H1 (cell line): ENCODE measurements around the gene ARHGAP1. TPM values are rescaled to one million over a fixed set of nuclear protein-coding genes. Genes with fewer than 3 reads are reported as not detected.

Source experiments
- CTCF ChIA-PET: fragments of 300-600 bp; sonication (Branson Sonifier 250); formaldehyde crosslinking; loops from one replicate; lab custom pipeline; 2021; ENCODE audit not compliant: partially characterized antibody; lab: Charles Lee
- POLR2A ChIA-PET: fragments of 300-600 bp; sonication (Branson Sonifier 250); formaldehyde crosslinking; loops from one replicate; lab custom pipeline; 2021; ENCODE audit warnings: inconsistent platforms; ENCODE audit not compliant: partially characterized antibody; lab: Charles Lee
- DNase-seq, 2 experiments: peaks; one replicate each; pipeline versions ENCODE4 v3.0.0 to v3.0.0-alpha.2; 2010 to 2022; ENCODE audit warnings: low spot score in 2 of 2, low read depth in 1 of 2, mixed read lengths in 1 of 2
- FAIRE-seq: peaks from 2 replicates; lab custom pipeline; 2011; peaks lifted over from hg19 to GRCh38; lab: Jason Lieb, UNC
- H2AFZ ChIP-seq: 2 replicates; pipeline ENCODE4 v1.8.1; 2012; ENCODE audit warnings: low read length, inconsistent platforms
- H2AK5ac ChIP-seq: 2 replicates; pipeline ENCODE4 v1.6.1; 2013; ENCODE audit warnings: low read depth, low read length
- H2BK120ac ChIP-seq: replicated peaks from 2 replicates; pipeline ENCODE3; 2013; ENCODE audit warnings: low read depth, low read length, inconsistent platforms
- H2BK12ac ChIP-seq: 2 replicates; pipeline ENCODE4 v1.6.1; 2013; ENCODE audit warnings: low read depth, low read length
- H2BK15ac ChIP-seq: 2 replicates; pipeline ENCODE4 v1.6.1; 2013; ENCODE audit warnings: low read length
- H2BK20ac ChIP-seq: 2 replicates; pipeline ENCODE4 v1.6.1; 2013; ENCODE audit warnings: low read length
- H2BK5ac ChIP-seq: 2 replicates; pipeline ENCODE4 v1.6.1; 2013; ENCODE audit warnings: low read depth, low read length
- H3K14ac ChIP-seq: 2 replicates; pipeline ENCODE4 v1.6.1; 2013; ENCODE audit warnings: inconsistent platforms; ENCODE audit not compliant: insufficient read length
- H3K18ac ChIP-seq: 2 replicates; pipeline ENCODE4 v1.6.1; 2013; ENCODE audit warnings: low read length; ENCODE audit errors: extremely low read depth
- H3K23ac ChIP-seq: 2 replicates; pipeline ENCODE4 v1.6.1; 2013; ENCODE audit warnings: inconsistent platforms; ENCODE audit not compliant: insufficient read length
- H3K23me2 ChIP-seq: 2 replicates; pipeline ENCODE4 v1.6.1; 2013; ENCODE audit warnings: low read depth, low read length
- H3K27ac ChIP-seq: 2 replicates; pipeline ENCODE4 v1.6.1; 2011; ENCODE audit warnings: low read depth, low read length, inconsistent platforms
- H3K27me3 ChIP-seq, 4 experiments: replicated peaks in 1 of 4; 1 replicate in 1 of 4; 2 replicates in 3 of 4; pipeline versions ENCODE4 v1.6.1 to v1.8.1; 2011 to 2013; ENCODE audit warnings: low read length in 3 of 4, mild to moderate bottlenecking in 3 of 4, inconsistent platforms in 2 of 4, mixed read lengths in 2 of 4, moderate library complexity in 1 of 4; ENCODE audit not compliant: control insufficient read depth in 3 of 4, insufficient read depth in 3 of 4; ENCODE audit errors: extremely low read depth in 1 of 4
- H3K36me3 ChIP-seq, 4 experiments: 2 replicates each; pipeline versions ENCODE4 v1.6.1 to v1.8.1; 2011 to 2013; ENCODE audit warnings: mild to moderate bottlenecking in 4 of 4, low read length in 3 of 4, moderate library complexity in 2 of 4, control low read depth in 1 of 4, inconsistent platforms in 1 of 4; ENCODE audit not compliant: insufficient read depth in 4 of 4, control insufficient read depth in 2 of 4
- H3K4ac ChIP-seq: replicated peaks from 2 replicates; pipeline ENCODE3; 2013; ENCODE audit warnings: low read length, low read depth, mixed read lengths, inconsistent platforms; ENCODE audit not compliant: insufficient read length
- H3K4me1 ChIP-seq, 4 experiments: replicated peaks in 1 of 4; 1 replicate in 1 of 4; 2 replicates in 3 of 4; pipeline versions ENCODE4 v1.6.1 to v1.8.1; 2011 to 2013; ENCODE audit warnings: low read length in 3 of 4, inconsistent platforms in 2 of 4, mixed read lengths in 1 of 4; ENCODE audit not compliant: insufficient read depth in 4 of 4, control insufficient read depth in 3 of 4
- H3K4me2 ChIP-seq, 2 experiments: 2 replicates each; pipeline versions ENCODE4 v1.6.1 to v1.8.1; 2011 to 2013; ENCODE audit warnings: low read depth in 2 of 2, low read length in 2 of 2, control low read depth in 1 of 2, inconsistent platforms in 1 of 2, mild to moderate bottlenecking in 1 of 2; ENCODE audit not compliant: insufficient read depth in 1 of 2
- H3K4me3 ChIP-seq, 4 experiments: fragments of 200-600, 300-600 bp in 1 of 4; sonication (generic), shearing (Covaris generic), sonication (Bioruptor Twin) in 1 of 4; 2 replicates each; pipeline versions ENCODE4 v1.5.1 to v1.8.1; 2011 to 2016; ENCODE audit warnings: low read length in 4 of 4, low read depth in 3 of 4, control low read depth in 2 of 4, inconsistent platforms in 2 of 4, mild to moderate bottlenecking in 2 of 4, mixed read lengths in 1 of 4, moderate library complexity in 1 of 4; ENCODE audit not compliant: insufficient read depth in 2 of 4; ENCODE audit errors: extremely low read depth in 1 of 4
- H3K56ac ChIP-seq: replicated peaks from 2 replicates; pipeline ENCODE3; 2013; ENCODE audit warnings: low read depth, mild to moderate bottlenecking, mixed read lengths, low read length, inconsistent platforms; ENCODE audit not compliant: insufficient read length
- H3K79me1 ChIP-seq: 2 replicates; pipeline ENCODE4 v1.6.1; 2013; ENCODE audit warnings: low read depth, low read length, control low read depth
- H3K79me2 ChIP-seq, 2 experiments: 2 replicates each; pipeline versions ENCODE4 v1.6.1 to v1.8.1; 2012 to 2013; ENCODE audit warnings: low read length in 2 of 2, mild to moderate bottlenecking in 2 of 2, inconsistent platforms in 1 of 2; ENCODE audit not compliant: insufficient read depth in 2 of 2, control insufficient read depth in 1 of 2
- H3K9ac ChIP-seq, 4 experiments: replicated peaks in 1 of 4; 1 replicate in 1 of 4; 2 replicates in 3 of 4; pipeline versions ENCODE4 v1.6.1 to v1.8.1; 2011 to 2013; ENCODE audit warnings: low read depth in 3 of 4, low read length in 3 of 4, control low read depth in 2 of 4, mild to moderate bottlenecking in 2 of 4, moderate library complexity in 2 of 4, inconsistent platforms in 1 of 4; ENCODE audit errors: extremely low read depth in 1 of 4
- H3K9me3 ChIP-seq, 2 experiments: 2 replicates each; pipeline versions ENCODE4 v1.6.1 to v1.8.1; 2012 to 2013; ENCODE audit warnings: mild to moderate bottlenecking in 2 of 2, moderate library complexity in 2 of 2, control low read depth in 1 of 2, inconsistent platforms in 1 of 2, low read depth in 1 of 2, low read length in 1 of 2, mixed read lengths in 1 of 2; ENCODE audit not compliant: insufficient read depth in 2 of 2
- H4K20me1 ChIP-seq, 2 experiments: replicated peaks in 1 of 2; 2 replicates each; pipeline versions ENCODE3 to v1.8.1; 2011 to 2013; ENCODE audit warnings: inconsistent platforms in 2 of 2, low read length in 2 of 2, mild to moderate bottlenecking in 1 of 2; ENCODE audit not compliant: insufficient read depth in 2 of 2, control insufficient read depth in 1 of 2
- H4K5ac ChIP-seq: 2 replicates; pipeline ENCODE4 v1.6.1; 2013; ENCODE audit warnings: low read length, low read depth, mixed read lengths, inconsistent platforms; ENCODE audit not compliant: insufficient read length
- H4K8ac ChIP-seq: 2 replicates; pipeline ENCODE4 v1.8.0; 2013; ENCODE audit warnings: mild to moderate bottlenecking, moderate library complexity, low read length, inconsistent platforms; ENCODE audit not compliant: insufficient read depth; ENCODE audit errors: extremely low read depth
- H4K91ac ChIP-seq: replicated peaks from 2 replicates; pipeline ENCODE3; 2013; ENCODE audit warnings: low read length, mixed read lengths, inconsistent platforms; ENCODE audit not compliant: insufficient read length
- BRCA1 ChIP-seq: IDR thresholded peaks from 2 replicates; pipeline ENCODE4 v1.6.1; 2012; ENCODE audit warnings: low read depth, low read length, improper control_type of control experiment
- CBX8 ChIP-seq: fragments of 300-800, 300-1000 bp; sonication (generic); IDR thresholded peaks from 2 replicates; pipeline ENCODE4 v1.7.1; 2016; ENCODE audit warnings: low read depth, low read length, borderline replicate concordance
- CEBPB ChIP-seq: IDR thresholded peaks from 2 replicates; pipeline ENCODE4 v1.6.1; 2012; ENCODE audit warnings: low read depth, low read length
- FOSL1 ChIP-seq: IDR thresholded peaks from 2 replicates; pipeline ENCODE4 v1.6.1; 2011; ENCODE audit warnings: mild to moderate bottlenecking, low read depth, low read length, moderate library complexity; ENCODE audit not compliant: insufficient read depth
- KDM4A ChIP-seq: IDR thresholded peaks from one replicate; pipeline ENCODE4 v1.7.1; 2012; ENCODE audit warnings: low read depth, mild to moderate bottlenecking, moderate library complexity, low read length, inconsistent platforms; ENCODE audit not compliant: severe bottlenecking
- MAFK ChIP-seq: IDR thresholded peaks from 2 replicates; pipeline ENCODE4 v1.6.1; 2012; ENCODE audit warnings: low read depth, mild to moderate bottlenecking, improper control_type of control experiment, low read length
- SIN3A ChIP-seq, 2 experiments: IDR thresholded peaks in 1 of 2; conservative IDR thresholded peaks in 1 of 2; 2 replicates each; pipeline ENCODE4 v1.6.1; 2011 to 2012; ENCODE audit warnings: low read length in 2 of 2, improper control_type of control experiment in 1 of 2, low read depth in 1 of 2, mild to moderate bottlenecking in 1 of 2
- SUZ12 ChIP-seq: fragments of 200-600 bp; sonication (generic); IDR thresholded peaks from 2 replicates; pipeline ENCODE4 v1.6.1; 2012; ENCODE audit warnings: mild to moderate bottlenecking, inconsistent platforms, low read length, moderate library complexity, mixed read lengths
- TEAD4 ChIP-seq: IDR thresholded peaks from 2 replicates; pipeline ENCODE4 v1.6.1; 2012; ENCODE audit warnings: low read depth, low read length, inconsistent platforms, mixed read lengths
- YY1 ChIP-seq: IDR thresholded peaks from 2 replicates; pipeline ENCODE4 v1.6.1; 2011; ENCODE audit warnings: low read depth, mild to moderate bottlenecking, low read length
- WGBS, 2 experiments: shearing (Covaris generic) in 1 of 2; methylation state at CpG; one replicate each; pipeline versions ENCODE4 v1.1.6 to v1.1.7; 2013 to 2015; ENCODE audit warnings: low lambda C conversion rate in 2 of 2, mixed read lengths in 2 of 2, inconsistent platforms in 1 of 2, low coverage in 1 of 2, missing lambda C conversion rate in 1 of 2; ENCODE audit not compliant: insufficient replicate concordance in 2 of 2, insufficient coverage in 1 of 2, insufficient read length in 1 of 2; ENCODE audit errors: extremely low coverage in 1 of 2, missing lambda C conversion rate in 1 of 2; 5-methylcytosine and 5-hydroxymethylcytosine counted together
- polyA plus RNA-seq, 7 experiments: library from polyadenylated mRNA; depleted of rRNA in 3 of 7; stranded (reverse) in 5 of 7; unstranded in 2 of 7; fragments of >200 nt in 5 of 7; fragments of 200-250 nt in 2 of 7; gene quantifications; 1 replicate in 5 of 7; 2 replicates in 1 of 7; 4 replicates in 1 of 7; pipeline versions ENCODE4 v1.2.1 to v1.2.3, GENCODE V29; 2011 to 2013; ENCODE audit warnings: missing spikeins in 2 of 7, mixed read lengths in 2 of 7
- total RNA-seq: library from RNA; stranded (reverse); fragmentation: NEBNext Ultra II Directional; extraction: Animal tissue kit (Norgen Biotek cat#: 25700); gene quantifications from 2 replicates; pipeline ENCODE4 v1.2.1, GENCODE V29; 2021
- TF ChIP-seq, protein P1 (sequence below): IDR thresholded peaks from 2 replicates; pipeline ENCODE4 v1.6.1; 2012; ENCODE audit warnings: inconsistent platforms

The ARHGAP1 gene
- total and polyA plus RNA-seq, 2 of the 8 experiments (the other 6 are each of a cell fraction or from before 2014, with no cell fraction given), result 28.6 to 58.8 TPM

DNA sequence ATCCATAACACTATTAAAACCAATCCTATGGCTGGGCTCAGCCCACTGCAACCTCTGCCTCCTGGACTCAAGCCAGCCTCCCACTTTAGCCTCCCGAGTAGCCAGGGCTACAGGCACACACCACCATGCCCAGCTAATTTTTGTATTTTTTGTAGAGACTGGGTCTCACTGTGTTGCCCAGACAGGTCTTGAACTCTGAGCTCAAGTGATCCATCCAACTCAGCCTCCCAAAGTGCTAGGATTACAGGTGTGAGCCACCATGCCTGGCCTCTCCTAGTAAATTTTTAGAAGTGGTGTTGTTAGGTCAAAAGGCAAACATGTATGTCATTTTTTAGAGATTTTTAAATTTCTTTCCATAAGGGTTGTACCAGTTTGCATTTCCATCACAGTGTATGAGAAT lies 32.8 kb upstream of the ARHGAP1 start:
- no peak overlapping the region for H2BK5ac ChIP-seq
- no peak overlapping the region for H3K4me2 ChIP-seq
- H3K9me3 ChIP-seq, result no peaks in the 10 kb centered on the region
- H2AFZ ChIP-seq, result no peak overlapping the region
- no peak overlapping the region for H2BK15ac ChIP-seq
- H3K14ac ChIP-seq, result no peak overlapping the region
- CTCF ChIA-PET, result no interaction called here
- no peak overlapping the region for H2BK120ac ChIP-seq
- DNase-seq, result no peak
- H3K4me1 ChIP-seq, result no peaks in the 10 kb centered on the region
- H4K20me1 ChIP-seq, result no peaks in the 10 kb centered on the region
- POLR2A ChIA-PET, result interaction anchor here (0.6 to 1.6 kb wide), 2 partner anchors 14 to 61 kb away, joined by 3 read pairs; partner anchors contain the start of gene F2
- no peak for FAIRE-seq
- no peak overlapping the region for H3K4ac ChIP-seq
- H2AK5ac ChIP-seq, result no peak overlapping the region
- H3K27me3 ChIP-seq, result no peaks in the 10 kb centered on the region
- no peak overlapping the region for H3K4me3 ChIP-seq
- no peak overlapping the region for H4K91ac ChIP-seq
- no peak overlapping the region for H2BK12ac ChIP-seq
- H4K8ac ChIP-seq, result no peak overlapping the region
- no peak overlapping the region for H3K27ac ChIP-seq
- no peak overlapping the region for H3K23ac ChIP-seq
- H3K56ac ChIP-seq, result no peak overlapping the region
- 85% methylated on average over 1 of the region's 1 CpG; no CpG with 5 or more reads in 1 of the 2 experiments for WGBS, 2 experiments
- no peaks in the 10 kb centered on the region for H3K23me2 ChIP-seq
- TF ChIP-seq CEBPB, result no peak
- TF ChIP-seq SUZ12, result no peak
- TF ChIP-seq FOSL1, result no peak
- no peak for TF ChIP-seq KDM4A
- no peak for TF ChIP-seq TEAD4
- TF ChIP-seq YY1, result no peak
- no peak for TF ChIP-seq MAFK
- no peak for TF ChIP-seq SIN3A (conservative IDR thresholded peaks at IDR 0.05 in 1 of 2, IDR thresholded peaks at IDR 0.05 in 1 of 2; ENCODE audit: low read depth in 1 of 2, low read length in 2 of 2)
- TF ChIP-seq, protein P1, sequence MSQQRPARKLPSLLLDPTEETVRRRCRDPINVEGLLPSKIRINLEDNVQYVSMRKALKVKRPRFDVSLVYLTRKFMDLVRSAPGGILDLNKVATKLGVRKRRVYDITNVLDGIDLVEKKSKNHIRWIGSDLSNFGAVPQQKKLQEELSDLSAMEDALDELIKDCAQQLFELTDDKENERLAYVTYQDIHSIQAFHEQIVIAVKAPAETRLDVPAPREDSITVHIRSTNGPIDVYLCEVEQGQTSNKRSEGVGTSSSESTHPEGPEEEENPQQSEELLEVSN, result no peak
- TF ChIP-seq BRCA1, result no peak
- TF ChIP-seq CBX8, result no peak
- H3K36me3 ChIP-seq, result no peaks in the 10 kb centered on the region
- H3K79me2 ChIP-seq, result no peaks in the 10 kb centered on the region
- H3K18ac ChIP-seq, result no peak overlapping the region
- no peak overlapping the region for H2BK20ac ChIP-seq
- no peaks in the 10 kb centered on the region for H3K79me1 ChIP-seq
- H3K9ac ChIP-seq, result no peak overlapping the region
- H4K5ac ChIP-seq, result no peak overlapping the region
